ENCODE measurements around the gene SLC37A2.

Gene SLC37A2

DNA sequence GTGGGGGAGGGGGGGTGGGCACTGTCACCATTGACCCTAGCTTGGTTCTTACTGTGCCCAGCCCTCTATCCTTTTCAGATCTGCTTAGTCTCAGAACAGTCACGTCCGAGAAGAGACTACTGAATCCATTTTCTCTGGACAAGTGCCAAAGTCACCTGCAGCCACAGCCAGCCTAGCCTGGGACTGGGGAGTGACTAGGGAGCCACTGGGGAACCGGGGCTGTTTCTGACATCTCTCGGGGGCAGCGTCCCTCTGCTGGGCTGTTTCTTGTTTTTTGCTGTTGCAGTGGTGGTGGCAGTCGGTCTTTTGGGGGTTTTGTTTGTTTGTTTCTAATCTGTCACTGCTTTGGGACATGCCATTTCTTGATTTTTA lies 8.7 kb downstream of the SLC37A2 start:
- DNase-seq = no peak

DNA sequence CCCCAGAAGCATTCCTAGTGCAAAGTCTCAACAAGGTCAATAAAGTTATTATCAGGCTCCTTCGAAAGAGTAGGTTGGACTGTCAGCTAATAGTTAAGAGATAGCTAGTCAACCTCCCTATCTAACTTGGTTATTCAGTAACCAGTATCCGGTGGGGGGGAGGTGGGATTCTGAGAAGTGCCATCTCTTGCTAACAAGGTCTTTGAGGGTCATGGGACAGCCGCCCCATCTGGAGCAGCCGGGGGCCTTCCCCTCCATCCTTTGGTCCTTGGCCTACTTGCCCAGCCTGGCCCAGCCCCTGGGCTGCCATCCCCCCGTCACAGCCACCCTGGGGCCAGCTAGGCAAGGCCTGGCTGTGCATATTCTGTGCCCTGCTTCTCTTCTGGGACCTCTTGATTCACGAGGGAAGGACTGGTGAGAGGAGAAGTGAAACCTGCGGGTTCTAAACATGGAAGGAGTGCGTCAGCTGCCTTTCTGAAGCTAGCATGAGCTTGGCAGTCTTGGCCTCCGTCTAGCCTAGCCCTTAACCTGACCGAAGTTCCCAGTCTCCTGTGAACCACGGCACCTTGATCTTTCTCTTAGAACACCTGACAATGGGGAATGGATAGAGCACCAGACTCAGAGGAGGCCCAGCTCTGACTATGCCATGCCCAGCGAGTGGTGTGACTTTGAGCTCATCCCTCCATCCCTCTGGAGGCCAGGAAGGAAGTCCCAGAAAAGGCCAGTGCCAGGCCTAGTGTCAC lies 9.3 kb downstream of the SLC37A2 start:
- DNase-seq = peak; percentile 93

DNA sequence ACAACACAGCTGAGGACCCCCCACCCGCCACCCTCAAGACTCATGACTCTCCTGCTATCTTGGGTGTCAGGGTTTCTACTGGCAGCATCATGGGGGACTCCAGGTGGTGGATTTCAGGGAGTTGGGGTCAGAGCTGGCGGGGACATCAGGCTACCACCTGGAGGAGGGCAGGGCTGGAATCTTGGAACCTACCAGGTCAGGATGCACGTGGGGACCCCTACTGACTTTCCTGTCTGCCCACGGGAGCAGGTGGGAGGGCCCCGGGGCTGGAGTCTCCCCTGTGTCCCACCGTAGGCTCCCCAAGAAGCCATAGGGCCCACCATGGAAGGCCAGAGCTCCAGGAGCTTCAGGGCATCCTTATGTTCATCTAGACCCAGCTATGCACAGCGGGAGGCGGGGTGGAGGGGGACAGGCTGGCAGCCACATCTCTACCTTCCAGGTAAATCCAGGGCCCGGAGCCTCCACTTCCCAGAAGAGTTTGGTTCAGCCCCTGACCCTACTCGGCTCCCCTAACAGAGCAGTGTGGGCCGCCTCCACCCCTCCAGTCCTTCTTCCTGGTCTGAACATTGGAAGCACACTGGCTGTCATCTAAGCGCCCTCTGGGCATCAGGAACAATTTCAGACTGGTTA lies 10.0 kb downstream of the SLC37A2 start:
- no peak for DNase-seq

DNA sequence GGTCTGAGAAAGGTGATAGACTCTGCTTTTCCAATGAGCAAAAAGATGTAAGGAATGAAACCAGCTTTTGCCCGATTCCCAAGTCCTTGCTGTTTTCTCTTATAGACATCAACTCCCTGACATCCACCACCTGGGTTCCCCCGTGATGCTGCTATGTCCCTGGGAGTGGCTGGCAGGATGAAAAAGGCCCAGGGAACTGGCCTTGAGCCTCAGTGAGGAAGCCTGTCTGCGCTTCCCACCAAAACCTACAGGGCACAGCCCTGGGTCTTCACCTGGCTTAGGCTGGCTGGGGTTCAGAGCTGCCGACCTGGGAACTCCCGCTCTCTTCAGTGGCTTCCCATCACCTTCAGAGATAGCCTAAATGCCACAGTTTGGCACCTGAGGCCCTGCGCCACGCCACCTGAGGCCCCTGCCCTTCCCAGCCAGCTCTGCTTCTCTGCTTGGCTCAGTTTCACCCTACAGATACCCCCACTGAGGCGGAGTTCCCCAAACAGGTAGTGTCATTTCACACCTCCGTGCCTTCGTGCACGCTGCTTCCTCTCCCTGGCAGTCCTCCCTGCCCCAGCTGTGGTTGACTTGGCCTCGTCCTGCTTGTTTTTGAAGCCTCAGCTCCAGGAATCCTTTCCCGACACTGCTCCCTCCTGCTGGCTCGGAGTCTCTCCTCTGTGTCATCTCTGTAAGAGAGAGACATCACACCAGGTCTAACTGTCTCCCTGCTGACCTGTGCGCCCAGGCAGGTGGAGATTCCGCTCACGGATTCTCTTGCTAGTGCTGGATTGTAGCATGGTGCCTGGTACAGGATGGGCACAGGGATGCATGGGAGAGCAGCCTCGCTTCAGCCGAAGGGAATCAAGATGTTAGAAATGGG lies 10.7 kb downstream of the SLC37A2 start:
- no peak for DNase-seq

DNA sequence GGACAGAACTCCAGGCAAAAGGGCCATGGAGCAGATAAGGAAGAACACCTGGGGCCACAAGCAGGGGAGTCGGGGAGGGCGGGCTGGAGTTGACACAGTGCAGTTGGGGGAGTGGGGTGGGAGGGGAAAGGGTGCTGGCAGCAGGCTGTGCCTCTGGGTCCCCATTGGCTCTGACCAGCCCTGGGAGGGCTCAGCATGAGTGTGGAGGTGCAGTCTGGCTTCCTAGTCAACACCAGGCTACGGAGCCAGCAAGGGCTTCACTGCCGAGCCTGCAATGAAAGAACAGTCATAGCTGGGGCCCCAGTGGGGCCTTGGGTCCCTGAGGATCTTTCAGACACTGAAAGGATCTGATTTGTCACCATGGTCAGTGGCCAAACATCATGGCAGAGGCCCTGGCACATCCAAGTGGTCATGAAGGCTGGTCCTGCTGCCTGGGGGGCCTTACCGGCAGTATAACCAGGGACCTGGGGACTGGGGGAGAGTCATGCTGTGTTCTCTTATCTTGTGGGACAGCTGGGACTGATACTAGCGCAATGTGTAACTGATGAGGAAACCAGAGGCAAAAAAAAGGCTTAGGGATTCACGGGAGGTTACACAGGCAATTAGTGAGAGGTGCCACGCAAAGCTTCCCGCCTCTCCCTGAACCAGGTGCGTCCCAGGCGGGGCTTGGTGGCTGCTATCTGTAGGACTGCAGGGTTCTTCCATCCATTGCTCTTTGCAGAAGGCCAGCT lies 11.6 kb downstream of the SLC37A2 start:
- no peak for DNase-seq

DNA sequence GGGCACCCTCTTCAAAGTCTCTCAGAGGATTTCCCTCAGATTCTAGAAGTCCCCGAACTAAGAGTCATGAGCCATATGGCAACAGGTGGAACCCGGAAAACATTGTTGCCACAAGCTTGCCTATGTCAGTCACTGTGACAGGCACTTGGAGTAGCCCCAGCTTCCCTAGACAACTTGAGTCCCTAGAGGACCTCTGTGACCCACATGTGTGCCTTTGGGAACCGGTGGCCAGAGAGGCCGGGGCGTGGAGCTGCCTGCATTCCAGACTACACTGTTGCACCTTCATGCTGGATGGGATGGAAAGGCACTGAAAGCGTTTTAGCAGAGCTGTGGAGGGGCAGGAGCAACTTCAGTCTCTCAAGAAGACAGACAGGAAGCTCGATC lies 12.1 kb downstream of the SLC37A2 start:
- no peak for DNase-seq

DNA sequence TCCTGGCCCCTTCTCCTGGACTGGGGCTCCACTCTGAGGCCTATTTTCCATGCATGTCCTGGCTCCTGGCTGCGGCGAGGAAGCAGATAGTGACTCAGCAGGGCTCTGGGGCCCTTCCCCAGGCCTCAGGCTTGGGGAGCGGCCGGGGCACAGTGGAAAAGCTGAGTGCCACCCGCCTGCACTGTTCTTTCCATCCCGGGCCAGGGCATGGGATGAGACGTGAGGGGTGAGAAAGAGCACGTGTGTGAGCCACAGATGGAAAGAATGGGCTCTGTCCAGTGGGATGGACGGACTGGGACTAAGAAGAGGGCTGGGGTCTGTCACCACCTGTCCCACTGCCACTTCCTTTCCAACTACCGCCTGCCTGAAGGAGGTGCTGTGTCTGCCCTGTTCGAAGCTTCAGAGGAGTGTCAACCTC lies 12.8 kb downstream of the SLC37A2 start:
- no peak for DNase-seq

DNA sequence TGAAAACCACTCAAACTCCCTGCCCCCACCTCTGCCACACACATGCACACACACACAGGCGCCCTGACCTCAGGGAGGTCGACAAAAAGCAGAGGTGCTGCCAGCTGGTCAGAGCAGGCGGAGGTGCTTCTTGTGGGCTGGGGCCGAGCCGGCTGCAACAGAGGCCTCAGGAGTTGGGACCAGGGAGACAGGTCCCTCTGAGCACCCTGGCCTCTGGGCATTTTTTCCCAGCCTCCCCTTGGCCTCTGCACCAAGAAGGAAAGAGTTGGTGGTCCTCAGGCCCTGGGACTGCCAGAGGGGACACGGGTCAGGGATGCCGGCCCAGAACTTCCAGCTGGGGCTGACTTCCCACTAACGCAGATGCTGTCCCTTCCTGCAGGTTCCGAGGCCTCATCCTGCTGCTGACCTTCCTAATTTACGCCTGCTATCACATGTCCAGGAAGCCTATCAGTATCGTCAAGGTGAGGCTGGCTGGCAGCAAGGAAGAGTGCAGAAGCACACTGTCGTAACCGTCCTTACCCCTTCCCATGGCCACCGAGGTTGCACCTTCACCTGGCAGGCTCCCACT lies 13.4 kb downstream of the SLC37A2 start:
- no peak for DNase-seq

DNA sequence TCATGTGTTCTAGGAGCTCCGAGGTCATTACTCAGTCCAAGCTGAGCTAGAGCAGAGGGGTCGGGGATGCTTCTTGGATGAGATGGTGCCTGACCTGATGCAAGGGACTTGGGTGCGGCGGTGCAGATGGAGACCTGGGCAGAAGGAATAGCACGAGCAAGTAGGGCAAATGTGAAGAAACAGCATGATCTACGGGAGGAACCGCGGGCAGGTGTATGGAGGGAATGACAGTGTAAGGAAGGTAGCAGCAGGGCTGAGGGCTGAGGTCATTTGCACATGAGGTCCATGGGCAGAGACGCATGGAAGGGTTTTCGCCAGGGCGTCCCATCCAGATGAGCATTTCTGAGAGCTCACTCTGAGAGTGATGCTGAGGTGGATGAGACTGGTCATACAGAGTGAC lies 14.9 kb downstream of the SLC37A2 start:
- no peak for DNase-seq

DNA sequence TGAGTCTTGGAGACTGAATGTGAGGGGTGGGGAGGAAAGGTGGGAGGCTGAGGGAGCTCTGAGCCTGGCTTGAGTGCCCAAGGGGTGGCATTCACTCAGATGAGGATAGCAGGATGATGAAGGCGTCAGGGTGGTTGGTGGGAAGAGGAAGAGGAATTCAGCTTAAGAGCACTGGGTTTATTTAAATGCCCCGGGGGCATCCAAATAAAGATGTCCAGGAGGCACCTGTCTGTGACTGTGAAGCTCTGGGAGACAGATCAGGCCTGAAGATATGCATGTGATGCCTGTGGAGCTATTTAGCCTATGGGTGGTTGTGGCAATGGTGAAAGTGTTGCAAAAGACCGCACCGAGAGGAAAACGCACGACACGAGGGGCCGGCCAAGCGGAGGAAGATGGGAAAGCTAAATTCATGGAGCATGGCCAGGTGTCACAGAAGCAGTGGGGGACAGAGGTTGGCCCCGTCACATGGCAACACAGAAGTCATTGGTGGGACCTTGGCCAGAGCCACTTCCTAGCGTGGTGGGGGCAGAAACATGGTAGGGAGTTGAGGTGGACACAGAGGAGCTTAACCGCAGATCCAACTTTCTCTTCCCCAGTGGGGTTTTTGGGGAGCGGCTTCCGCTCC lies 15.5 kb downstream of the SLC37A2 start:
- DNase-seq = no peak

DNA sequence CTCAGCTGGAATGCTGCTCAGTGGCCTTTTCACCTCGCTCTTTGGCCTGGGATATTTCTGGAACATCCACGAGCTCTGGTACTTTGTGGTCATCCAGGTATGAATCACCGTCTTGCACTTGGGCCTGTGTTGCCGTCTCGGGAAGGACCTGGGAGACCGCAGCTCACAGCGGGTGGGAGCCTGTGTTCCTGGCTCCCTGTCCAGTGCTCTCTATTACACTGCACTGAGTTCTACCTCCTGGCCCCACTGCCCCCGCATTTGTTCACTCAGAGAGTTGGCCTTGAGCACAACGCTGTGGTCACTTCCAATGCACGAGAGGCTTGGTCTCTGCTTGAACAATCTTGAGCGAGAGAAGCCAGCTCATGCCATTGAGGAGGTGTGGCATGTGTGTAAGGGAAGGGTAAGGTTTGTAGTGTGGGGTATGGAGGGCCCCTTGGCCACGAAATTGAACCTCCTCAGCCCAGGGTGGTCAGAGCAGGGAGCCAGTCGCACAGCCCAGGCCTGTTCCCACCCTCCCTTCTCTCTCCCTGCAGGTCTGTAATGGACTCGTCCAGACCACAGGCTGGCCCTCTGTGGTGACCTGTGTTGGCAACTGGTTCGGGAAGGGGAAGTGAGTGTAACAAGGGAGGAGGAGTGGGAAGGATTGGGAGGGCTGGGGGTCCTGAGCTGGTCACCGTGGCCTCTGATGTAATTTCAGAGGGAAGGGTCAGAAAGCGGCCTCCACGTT lies 16.2 kb downstream of the SLC37A2 start:
- DNase-seq = peak; percentile 49

DNA sequence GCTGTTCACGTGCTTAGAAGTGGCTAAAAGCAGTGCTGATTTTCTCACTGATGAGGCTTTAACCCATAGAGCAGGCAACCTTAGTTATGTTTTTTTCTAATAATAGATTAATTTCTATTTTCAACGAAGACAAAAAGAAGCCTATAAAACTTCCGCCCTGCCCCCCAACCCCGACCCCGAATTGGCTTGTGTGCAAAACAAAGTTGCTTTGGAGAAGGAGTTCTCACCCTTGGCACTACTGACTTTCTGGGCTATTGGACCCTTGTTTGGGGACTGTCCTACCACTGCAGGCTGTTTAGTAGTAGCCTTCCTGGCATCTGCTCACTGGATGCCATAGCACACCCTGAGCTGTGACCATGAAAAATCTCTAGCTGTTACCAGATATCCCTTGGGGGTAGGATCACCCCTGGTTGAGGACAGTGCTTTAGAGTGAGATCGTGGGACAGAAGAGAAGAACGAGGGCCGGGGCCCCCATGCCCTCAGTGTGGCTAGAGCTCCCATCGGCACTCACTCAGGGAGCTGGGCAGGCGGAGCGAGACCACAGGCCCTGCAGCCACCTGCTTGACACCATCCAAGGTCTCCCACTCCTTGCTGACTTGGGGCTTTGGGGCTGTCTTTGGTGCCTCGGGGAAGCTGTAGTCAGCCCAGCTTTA lies 16.9 kb downstream of the SLC37A2 start:
- DNase-seq = no peak

DNA sequence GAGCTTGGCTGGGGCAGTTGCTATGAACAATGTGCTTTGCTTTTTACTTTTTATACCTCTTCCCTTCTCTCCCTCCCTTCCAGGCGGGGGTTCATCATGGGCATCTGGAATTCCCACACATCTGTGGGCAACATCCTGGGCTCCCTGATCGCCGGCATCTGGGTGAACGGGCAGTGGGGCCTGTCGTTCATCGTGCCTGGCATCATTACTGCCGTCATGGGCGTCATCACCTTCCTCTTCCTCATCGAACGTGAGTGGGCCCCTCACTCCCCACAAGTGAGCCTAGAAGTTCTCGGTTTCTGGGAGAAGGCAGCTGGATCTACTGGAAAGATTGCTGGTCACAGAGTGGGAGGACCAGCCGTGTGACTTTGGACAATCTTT lies 17.4 kb downstream of the SLC37A2 start:
- no peak for DNase-seq

DNA sequence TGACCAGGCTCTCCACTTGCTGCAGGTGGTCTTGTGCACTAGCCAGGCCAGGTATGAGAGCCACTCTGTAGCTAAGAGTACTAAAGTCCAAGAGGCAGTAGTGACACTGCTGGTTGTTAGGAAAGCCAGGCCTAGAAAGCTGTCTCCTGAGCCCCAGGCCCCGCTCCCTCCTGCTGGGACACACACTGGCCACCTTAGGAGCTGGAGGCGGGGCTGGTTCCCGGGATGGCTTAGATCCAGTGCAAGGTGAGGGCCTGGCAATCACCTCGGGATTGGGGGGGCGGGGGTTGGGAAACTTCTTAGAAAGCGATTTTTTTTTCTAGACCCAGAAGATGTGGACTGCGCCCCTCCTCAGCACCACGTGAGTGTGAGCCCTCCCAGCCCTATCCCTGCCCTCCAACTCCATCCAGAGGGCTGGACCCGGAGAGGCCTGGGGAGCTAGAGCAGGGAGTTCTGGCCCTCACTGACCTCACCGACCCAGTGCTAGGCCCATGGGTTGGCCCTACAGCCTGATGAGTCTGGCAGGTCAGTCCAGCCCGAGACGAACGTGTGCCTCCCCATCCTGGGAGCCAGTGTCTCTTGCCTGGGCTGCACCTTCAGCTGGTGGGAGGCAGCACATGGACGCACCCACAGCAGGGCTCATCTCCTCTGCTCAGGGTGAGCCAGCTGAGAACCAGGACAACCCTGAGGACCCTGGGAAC lies 18.1 kb downstream of the SLC37A2 start:
- no peak for DNase-seq

DNA sequence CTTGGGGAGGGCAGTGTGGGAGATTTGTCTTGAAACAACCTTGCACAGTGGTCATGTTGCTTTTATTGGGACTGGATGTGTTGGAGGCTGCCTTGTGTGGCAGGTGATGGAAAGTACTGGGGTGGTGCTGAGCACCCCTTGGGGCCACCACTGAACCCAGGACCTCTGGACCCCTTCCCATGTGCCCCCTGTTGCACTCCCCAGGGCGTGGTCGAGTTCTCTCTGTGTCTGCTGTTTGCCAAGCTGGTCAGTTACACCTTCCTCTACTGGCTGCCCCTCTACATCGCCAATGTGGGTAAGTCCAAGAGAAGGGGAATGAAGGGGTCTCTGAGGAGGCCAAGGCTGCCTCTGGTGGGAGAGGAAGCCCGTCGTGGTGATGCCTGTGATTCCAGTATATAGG lies 18.9 kb downstream of the SLC37A2 start:
- DNase-seq = no peak

DNA sequence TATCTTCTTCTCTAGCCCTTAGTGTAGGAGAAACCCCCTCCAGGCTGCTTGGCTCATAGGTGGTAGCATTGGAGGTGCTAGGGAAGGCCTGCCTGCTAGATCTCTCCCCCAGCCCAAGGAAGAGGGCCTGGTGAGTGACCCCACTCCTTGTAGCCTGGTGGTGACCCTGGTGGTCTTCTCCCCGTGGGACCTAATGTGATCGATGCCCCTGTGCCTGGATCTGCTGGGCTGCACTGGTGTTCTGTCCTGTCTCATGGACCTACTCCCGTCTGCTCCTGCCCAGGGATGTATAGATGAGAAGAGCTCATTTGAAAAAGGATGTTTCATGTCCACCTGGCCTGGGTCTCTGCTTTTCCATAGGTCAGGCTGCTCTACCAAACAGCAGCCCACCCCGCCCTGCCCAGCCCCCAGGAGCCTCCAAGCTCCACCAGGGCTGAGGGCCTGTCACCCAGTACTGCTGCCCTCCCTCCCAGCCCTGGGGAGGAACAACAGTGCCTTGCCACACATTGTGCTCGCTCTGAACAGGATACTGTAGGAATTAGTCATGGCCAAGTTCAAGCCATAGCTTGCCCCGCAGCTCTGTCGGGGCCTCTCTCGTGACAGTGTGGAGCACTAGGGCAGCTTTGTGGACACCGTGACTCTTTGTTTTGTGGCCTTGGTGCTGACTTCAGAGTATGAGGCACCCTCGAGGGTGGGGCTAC lies 19.7 kb downstream of the SLC37A2 start:
- peak; percentile 30 for DNase-seq

DNA sequence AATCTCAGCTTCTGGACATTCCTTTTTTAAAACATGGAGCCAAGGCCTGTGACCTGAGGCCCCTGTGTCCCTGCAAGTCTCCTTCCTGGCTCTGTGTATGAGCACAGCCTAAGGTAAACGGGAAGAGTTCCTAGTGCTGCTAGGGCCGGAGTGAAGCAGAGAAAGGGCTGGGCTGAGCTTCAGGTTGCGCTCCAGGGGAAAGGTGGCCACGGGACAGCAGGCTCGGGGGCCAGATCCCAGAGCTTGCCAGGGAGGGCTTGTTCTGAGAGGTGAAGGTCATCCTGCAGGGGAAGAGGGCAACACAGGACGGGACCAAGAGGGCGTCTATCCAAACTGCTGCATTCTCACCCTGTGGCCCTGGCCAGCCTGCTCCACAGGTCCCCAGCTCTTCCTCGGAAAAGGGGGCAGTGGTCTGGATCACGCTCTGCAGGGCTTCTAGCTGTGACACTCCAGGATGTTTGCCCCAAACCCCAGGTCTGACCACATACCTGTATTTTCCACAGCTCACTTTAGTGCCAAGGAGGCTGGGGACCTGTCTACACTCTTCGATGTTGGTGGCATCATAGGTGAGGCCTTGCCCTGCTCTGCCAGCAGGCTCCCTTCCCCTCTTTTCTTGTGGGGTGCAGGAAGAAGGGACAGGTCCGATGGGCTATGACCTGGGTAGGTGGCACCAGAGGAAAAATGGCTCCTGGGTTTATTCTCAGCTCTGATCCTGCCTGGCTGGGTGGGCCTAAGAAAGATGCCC lies 20.4 kb downstream of the SLC37A2 start:
- no peak for DNase-seq

DNA sequence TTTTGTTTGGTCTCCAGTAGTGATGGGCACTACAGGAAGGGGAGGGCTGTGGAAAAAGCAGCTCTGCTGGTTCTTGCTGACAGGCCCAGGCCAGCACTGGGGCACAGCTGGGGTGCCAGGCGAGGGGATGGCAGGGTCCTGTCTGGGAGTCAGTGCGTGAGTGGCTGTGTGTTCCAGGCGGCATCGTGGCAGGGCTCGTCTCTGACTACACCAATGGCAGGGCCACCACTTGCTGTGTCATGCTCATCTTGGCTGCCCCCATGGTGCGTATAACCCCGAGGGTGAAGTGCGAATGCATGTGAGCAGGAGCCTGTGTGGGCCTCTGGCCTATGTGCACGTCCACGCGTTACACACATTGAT lies 20.9 kb downstream of the SLC37A2 start:
- DNase-seq = no peak

DNA sequence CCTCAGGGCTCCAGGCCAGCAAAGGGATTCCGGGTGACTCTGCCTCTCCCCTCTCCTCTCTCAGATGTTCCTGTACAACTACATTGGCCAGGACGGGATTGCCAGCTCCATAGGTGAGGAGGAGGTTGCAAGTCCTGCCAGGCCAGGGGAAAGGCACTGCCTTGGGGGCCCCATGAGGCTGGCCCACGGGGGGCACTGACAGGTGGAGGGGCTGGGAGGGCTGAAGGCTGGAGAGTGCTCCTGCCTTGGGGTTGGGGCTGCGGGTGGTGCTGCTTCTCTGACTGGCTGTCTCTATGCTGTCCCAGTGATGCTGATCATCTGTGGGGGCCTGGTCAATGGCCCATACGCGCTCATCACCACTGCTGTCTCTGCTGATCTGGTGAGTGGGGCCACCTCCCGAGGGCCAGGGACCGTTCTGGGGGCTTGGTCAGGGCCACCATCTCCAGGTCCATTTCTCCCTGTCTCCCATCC lies 21.7 kb downstream of the SLC37A2 start:
- no peak for DNase-seq
